Fibroblast of lung (primary cell): ENCODE measurements around the gene DCD.

Source experiments
- CTCF ChIP-seq, 2 donors: IDR thresholded peaks in 1 of 2; conservative IDR thresholded peaks in 1 of 2; 1 replicate in 1 of 2; 2 replicates in 1 of 2; pipeline ENCODE4 v1.5.1; 2011 to 2012; ENCODE audit warnings: low read length in 2 of 2, control low read depth in 1 of 2, inconsistent platforms in 1 of 2, low read depth in 1 of 2, mild to moderate bottlenecking in 1 of 2
- EZH2 ChIP-seq: IDR thresholded peaks from 2 replicates; pipeline ENCODE4 v1.5.1; 2012; ENCODE audit warnings: low read length, control low read depth, mild to moderate bottlenecking; ENCODE audit errors: missing control alignments

GRCh38 chr12:54608769-54609168 is 39.4 kb downstream of the DCD start:
- no peak for TF ChIP-seq EZH2
- no peak for TF ChIP-seq CTCF (conservative IDR thresholded peaks at IDR 0.05 in 1 of 2, IDR thresholded peaks at IDR 0.05 in 1 of 2; ENCODE audit: low read depth in 1 of 2, low read length in 2 of 2)
